ENCODE results near the gene TSPAN15.

The TSPAN15 gene

GRCh38 chr10:69408318-69409175 lies 42.7 kb upstream of the TSPAN15 start (continued):
- TF ChIP-seq YY2 (tag by site-specific recombination; IDR thresholded peaks at IDR 0.05): no peak
- peak; percentile 88 for TF ChIP-seq KLF10 (tag by site-specific recombination; IDR thresholded peaks at IDR 0.05)
- TF ChIP-seq, protein P1, sequence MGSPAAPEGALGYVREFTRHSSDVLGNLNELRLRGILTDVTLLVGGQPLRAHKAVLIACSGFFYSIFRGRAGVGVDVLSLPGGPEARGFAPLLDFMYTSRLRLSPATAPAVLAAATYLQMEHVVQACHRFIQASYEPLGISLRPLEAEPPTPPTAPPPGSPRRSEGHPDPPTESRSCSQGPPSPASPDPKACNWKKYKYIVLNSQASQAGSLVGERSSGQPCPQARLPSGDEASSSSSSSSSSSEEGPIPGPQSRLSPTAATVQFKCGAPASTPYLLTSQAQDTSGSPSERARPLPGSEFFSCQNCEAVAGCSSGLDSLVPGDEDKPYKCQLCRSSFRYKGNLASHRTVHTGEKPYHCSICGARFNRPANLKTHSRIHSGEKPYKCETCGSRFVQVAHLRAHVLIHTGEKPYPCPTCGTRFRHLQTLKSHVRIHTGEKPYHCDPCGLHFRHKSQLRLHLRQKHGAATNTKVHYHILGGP (tag by site-specific recombination; IDR thresholded peaks at IDR 0.05): no peak
- TF ChIP-seq, protein P2, sequence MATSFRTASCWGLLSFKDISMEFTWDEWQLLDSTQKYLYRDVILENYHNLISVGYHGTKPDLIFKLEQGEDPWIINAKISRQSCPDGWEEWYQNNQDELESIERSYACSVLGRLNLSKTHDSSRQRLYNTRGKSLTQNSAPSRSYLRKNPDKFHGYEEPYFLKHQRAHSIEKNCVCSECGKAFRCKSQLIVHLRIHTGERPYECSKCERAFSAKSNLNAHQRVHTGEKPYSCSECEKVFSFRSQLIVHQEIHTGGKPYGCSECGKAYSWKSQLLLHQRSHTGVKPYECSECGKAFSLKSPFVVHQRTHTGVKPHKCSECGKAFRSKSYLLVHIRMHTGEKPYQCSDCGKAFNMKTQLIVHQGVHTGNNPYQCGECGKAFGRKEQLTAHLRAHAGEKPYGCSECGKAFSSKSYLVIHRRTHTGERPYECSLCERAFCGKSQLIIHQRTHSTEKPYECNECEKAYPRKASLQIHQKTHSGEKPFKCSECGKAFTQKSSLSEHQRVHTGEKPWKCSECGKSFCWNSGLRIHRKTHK (tag by site-specific recombination; IDR thresholded peaks at IDR 0.05): no peak
- no peak for TF ChIP-seq ZNF140 (tag by site-specific recombination; IDR thresholded peaks at IDR 0.05)
- peak; percentile 33; the same call in 1 of the 2 replicates for TF ChIP-seq GLIS2 (tag by site-specific recombination; IDR thresholded peaks at IDR 0.05)
- no peak for TF ChIP-seq ZSCAN23 (tag by site-specific recombination; IDR thresholded peaks at IDR 0.05)
- TF ChIP-seq ZNF76 (tag by site-specific recombination; IDR thresholded peaks at IDR 0.05; ENCODE audit: borderline replicate concordance, low read depth): no peak
- TF ChIP-seq ZNF169 (tag by site-specific recombination; IDR thresholded peaks at IDR 0.05): no peak
- TF ChIP-seq ZNF133 (tag by site-specific recombination; IDR thresholded peaks at IDR 0.05): no peak
- no peak for TF ChIP-seq ZNF626 (tag by site-specific recombination; IDR thresholded peaks at IDR 0.05)
- no peak for TF ChIP-seq ZNF473 (tag by site-specific recombination; IDR thresholded peaks at IDR 0.05)
- no peak for TF ChIP-seq ZNF214 (tag by site-specific recombination; IDR thresholded peaks at IDR 0.05; ENCODE audit: borderline replicate concordance)
- no peak for TF ChIP-seq ZNF529 (tag by site-specific recombination; IDR thresholded peaks at IDR 0.05; ENCODE audit: insufficient replicate concordance)
- TF ChIP-seq, protein P3, sequence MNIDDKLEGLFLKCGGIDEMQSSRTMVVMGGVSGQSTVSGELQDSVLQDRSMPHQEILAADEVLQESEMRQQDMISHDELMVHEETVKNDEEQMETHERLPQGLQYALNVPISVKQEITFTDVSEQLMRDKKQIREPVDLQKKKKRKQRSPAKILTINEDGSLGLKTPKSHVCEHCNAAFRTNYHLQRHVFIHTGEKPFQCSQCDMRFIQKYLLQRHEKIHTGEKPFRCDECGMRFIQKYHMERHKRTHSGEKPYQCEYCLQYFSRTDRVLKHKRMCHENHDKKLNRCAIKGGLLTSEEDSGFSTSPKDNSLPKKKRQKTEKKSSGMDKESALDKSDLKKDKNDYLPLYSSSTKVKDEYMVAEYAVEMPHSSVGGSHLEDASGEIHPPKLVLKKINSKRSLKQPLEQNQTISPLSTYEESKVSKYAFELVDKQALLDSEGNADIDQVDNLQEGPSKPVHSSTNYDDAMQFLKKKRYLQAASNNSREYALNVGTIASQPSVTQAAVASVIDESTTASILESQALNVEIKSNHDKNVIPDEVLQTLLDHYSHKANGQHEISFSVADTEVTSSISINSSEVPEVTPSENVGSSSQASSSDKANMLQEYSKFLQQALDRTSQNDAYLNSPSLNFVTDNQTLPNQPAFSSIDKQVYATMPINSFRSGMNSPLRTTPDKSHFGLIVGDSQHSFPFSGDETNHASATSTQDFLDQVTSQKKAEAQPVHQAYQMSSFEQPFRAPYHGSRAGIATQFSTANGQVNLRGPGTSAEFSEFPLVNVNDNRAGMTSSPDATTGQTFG (tag by site-specific recombination; IDR thresholded peaks at IDR 0.05; ENCODE audit: borderline replicate concordance): no peak
- TF ChIP-seq ZNF362 (tag by site-specific recombination; IDR thresholded peaks at IDR 0.05): peak; percentile 62; the same call in 1 of the 2 replicates
- peak; percentile 83 for TF ChIP-seq ZNF692 (tag by site-specific recombination; IDR thresholded peaks at IDR 0.05)
- TF ChIP-seq ZNF174 (tag by site-specific recombination; IDR thresholded peaks at IDR 0.05): no peak
- no peak for TF ChIP-seq ZNF768 (tag by site-specific recombination; IDR thresholded peaks at IDR 0.05)
- TF ChIP-seq ZNF16 (tag by site-specific recombination; IDR thresholded peaks at IDR 0.05; ENCODE audit: low read depth): no peak
- no peak for TF ChIP-seq ZNF701 (tag by site-specific recombination; IDR thresholded peaks at IDR 0.05)
- no peak for TF ChIP-seq HOXC10 (CRISPR knock-in tag; IDR thresholded peaks at IDR 0.05)
- 0 out of 2 replicates have a peak, but pooled peaks have one; percentile 9 for TF ChIP-seq ZNF654 (tag by site-specific recombination; IDR thresholded peaks at IDR 0.05; ENCODE audit: low read depth)
- peak; percentile 42; the same call in 1 of the 2 replicates for TF ChIP-seq ZBTB20 (tag by site-specific recombination; IDR thresholded peaks at IDR 0.05)
- no peak for TF ChIP-seq ZNF585B (tag by site-specific recombination; IDR thresholded peaks at IDR 0.05)
- peak; percentile 40; the same call in 1 of the 2 replicates for TF ChIP-seq EGR2 (tag by site-specific recombination; IDR thresholded peaks at IDR 0.05; ENCODE audit: low read depth)
- TF ChIP-seq, protein P4, sequence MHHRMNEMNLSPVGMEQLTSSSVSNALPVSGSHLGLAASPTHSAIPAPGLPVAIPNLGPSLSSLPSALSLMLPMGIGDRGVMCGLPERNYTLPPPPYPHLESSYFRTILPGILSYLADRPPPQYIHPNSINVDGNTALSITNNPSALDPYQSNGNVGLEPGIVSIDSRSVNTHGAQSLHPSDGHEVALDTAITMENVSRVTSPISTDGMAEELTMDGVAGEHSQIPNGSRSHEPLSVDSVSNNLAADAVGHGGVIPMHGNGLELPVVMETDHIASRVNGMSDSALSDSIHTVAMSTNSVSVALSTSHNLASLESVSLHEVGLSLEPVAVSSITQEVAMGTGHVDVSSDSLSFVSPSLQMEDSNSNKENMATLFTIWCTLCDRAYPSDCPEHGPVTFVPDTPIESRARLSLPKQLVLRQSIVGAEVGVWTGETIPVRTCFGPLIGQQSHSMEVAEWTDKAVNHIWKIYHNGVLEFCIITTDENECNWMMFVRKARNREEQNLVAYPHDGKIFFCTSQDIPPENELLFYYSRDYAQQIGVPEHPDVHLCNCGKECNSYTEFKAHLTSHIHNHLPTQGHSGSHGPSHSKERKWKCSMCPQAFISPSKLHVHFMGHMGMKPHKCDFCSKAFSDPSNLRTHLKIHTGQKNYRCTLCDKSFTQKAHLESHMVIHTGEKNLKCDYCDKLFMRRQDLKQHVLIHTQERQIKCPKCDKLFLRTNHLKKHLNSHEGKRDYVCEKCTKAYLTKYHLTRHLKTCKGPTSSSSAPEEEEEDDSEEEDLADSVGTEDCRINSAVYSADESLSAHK (tag by site-specific recombination; IDR thresholded peaks at IDR 0.05): no peak
- TF ChIP-seq ZNF610 (tag by site-specific recombination; IDR thresholded peaks at IDR 0.05; ENCODE audit: borderline replicate concordance): peak; percentile 87
- TF ChIP-seq ZNF629 (tag by site-specific recombination; IDR thresholded peaks at IDR 0.05): peak; percentile 82
- TF ChIP-seq ZNF830 (tag by site-specific recombination; IDR thresholded peaks at IDR 0.05; ENCODE audit: low read depth): no peak
